OCI-LY1 (cell line): Measurements from ENCODE around the gene ROBO1.

Experiments used
- EZH2 ChIP-seq: fragments of 200-600 bp; sonication (generic), shearing (Covaris generic); IDR thresholded peaks from 2 replicates; pipeline ENCODE4 v1.8.0; 2017; ENCODE audit warnings: borderline replicate concordance, mixed run types, mild to moderate bottlenecking, antibody characterized with exemption, low read length, moderate library complexity, mixed read lengths
- TF ChIP-seq, protein P1 (sequence below): fragments of 200-600 bp; sonication (generic), shearing (Covaris generic); IDR thresholded peaks from 2 replicates; pipeline ENCODE4 v1.5.1; 2017; ENCODE audit warnings: mild to moderate bottlenecking, antibody characterized with exemption, low read length, moderate library complexity, mixed read lengths

DNA sequence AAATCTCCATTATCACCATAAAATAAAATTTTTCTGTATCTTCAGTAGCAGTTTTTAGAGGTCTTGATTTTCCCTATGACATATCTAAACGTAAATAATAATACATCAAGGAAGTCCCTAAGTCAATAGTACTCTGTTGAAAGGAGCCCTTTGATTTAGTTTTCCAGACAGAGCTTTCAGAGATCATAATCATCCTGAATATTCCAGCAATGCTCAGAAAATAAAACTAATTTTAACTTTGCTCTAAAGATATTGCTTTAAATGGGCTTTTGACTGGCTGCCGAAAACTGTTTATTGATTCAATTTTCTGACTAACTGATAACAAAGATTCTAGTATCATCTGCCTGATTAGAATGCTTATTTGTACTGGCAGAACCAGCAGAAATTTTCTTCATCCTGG, 40.7 kb upstream of the ROBO1 start:
- TF ChIP-seq, protein P1, sequence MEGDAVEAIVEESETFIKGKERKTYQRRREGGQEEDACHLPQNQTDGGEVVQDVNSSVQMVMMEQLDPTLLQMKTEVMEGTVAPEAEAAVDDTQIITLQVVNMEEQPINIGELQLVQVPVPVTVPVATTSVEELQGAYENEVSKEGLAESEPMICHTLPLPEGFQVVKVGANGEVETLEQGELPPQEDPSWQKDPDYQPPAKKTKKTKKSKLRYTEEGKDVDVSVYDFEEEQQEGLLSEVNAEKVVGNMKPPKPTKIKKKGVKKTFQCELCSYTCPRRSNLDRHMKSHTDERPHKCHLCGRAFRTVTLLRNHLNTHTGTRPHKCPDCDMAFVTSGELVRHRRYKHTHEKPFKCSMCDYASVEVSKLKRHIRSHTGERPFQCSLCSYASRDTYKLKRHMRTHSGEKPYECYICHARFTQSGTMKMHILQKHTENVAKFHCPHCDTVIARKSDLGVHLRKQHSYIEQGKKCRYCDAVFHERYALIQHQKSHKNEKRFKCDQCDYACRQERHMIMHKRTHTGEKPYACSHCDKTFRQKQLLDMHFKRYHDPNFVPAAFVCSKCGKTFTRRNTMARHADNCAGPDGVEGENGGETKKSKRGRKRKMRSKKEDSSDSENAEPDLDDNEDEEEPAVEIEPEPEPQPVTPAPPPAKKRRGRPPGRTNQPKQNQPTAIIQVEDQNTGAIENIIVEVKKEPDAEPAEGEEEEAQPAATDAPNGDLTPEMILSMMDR = no peak
- TF ChIP-seq EZH2 = no peak
